Measurements from ENCODE around the gene TSEN54. TPM values are rescaled to one million over a fixed set of nuclear protein-coding genes. Genes with fewer than 3 reads are reported as not detected.
"Not testable (repeated sequence)": the region's sequence is repeated elsewhere in the genome, so short reads cannot be mapped to it uniquely, and the experiment has no call there.

Gene TSEN54
- total RNA-seq, result 10 to 100 TPM in 1 of 2 donors, 1 to 10 TPM in 1; 8.8 to 15.2 TPM
- long read RNA-seq, donor 1, transcript TSEN54-201 (11 exons, 1,944 nt), result major isoform, 9 of 15 reads
- long read RNA-seq, donor 1, partial matches to known transcripts, result 3 of 15 reads
- long read RNA-seq, donor 1, other reads (novel, unspliced or antisense), result 3 of 15 reads
- long read RNA-seq, donor 2, transcript TSEN54-201 (11 exons, 1,944 nt), result major isoform, 45 of 83 reads
- long read RNA-seq, donor 2, partial matches to known transcripts, result 19 of 83 reads
- long read RNA-seq, donor 2, other reads (novel, unspliced or antisense), result 19 of 83 reads

- DNase-seq (ENCODE audit: low spot score), result peak; percentile 99
- intact Hi-C loops (cut with DNase I), result loop anchor here in 1 of 2 donors (5.0 kb wide), 1 partner anchor 71 kb away; the partner anchor contains the start of gene MYO15B
These were observed at the start of gene TSEN54 for GRCh38 chr17:75516255-75516618. Gene TSEN54 (plus strand): TSS chr17:75516528. CDS start chr17:75516561, 33 bp downstream.

- intact Hi-C loops (cut with DNase I), result no loop called here
- DNase-seq (ENCODE audit: low spot score), result no peak
These were observed 48.0 kb upstream of the TSEN54 start for GRCh38 chr17:75468291-75468754.

- DNase-seq (ENCODE audit: low spot score), result no peak
- intact Hi-C loops (cut with DNase I), result no loop called here
These were observed 47.5 kb upstream of the TSEN54 start for GRCh38 chr17:75468779-75469373.

- intact Hi-C loops (cut with DNase I), result no loop called here
- no peak for DNase-seq (ENCODE audit: low spot score)
These were observed 45.1 kb upstream of the TSEN54 start for GRCh38 chr17:75471207-75471606.

GRCh38 chr17:75472119-75472518 is 44.2 kb upstream of the TSEN54 start:
- intact Hi-C loops (cut with DNase I), result no loop called here
- no peak for DNase-seq (ENCODE audit: low spot score)

GRCh38 chr17:75473246-75473645 is 43.1 kb upstream of the TSEN54 start:
- DNase-seq (ENCODE audit: low spot score), result no peak

GRCh38 chr17:75474736-75475135 is 41.6 kb upstream of the TSEN54 start:
- intact Hi-C loops (cut with DNase I), result loop anchor here in 1 of 2 donors (1.0 kb wide), 1 partner anchor 33 kb away; no protein-coding TSS in a partner anchor

More at GRCh38 chr17:75473246-75473645, 43.1 kb upstream of the TSEN54 start:
- intact Hi-C loops (cut with DNase I), result no loop called here

GRCh38 chr17:75475144-75475835 is 41.0 kb upstream of the TSEN54 start:
- intact Hi-C loops (cut with DNase I), result no loop called here
- DNase-seq (ENCODE audit: low spot score), result no peak

More at GRCh38 chr17:75474736-75475135, 41.6 kb upstream of the TSEN54 start:
- DNase-seq (ENCODE audit: low spot score), result no peak

GRCh38 chr17:75475851-75476250 is 40.5 kb upstream of the TSEN54 start:
- intact Hi-C loops (cut with DNase I), result no loop called here

GRCh38 chr17:75476271-75476671 is 40.1 kb upstream of the TSEN54 start:
- intact Hi-C loops (cut with DNase I), result no loop called here
- no peak for DNase-seq (ENCODE audit: low spot score)

More at GRCh38 chr17:75475851-75476250, 40.5 kb upstream of the TSEN54 start:
- DNase-seq (ENCODE audit: low spot score), result no peak

GRCh38 chr17:75476752-75477489 is 39.4 kb upstream of the TSEN54 start:
- no peak for DNase-seq (ENCODE audit: low spot score)
- intact Hi-C loops (cut with DNase I), result no loop called here

- intact Hi-C loops (cut with DNase I); DNase-seq (ENCODE audit: low spot score): not testable (repeated sequence)
These were observed 38.9 kb upstream of the TSEN54 start for GRCh38 chr17:75477490-75477862.

- intact Hi-C loops (cut with DNase I), result no loop called here
- DNase-seq (ENCODE audit: low spot score), result no peak
These were observed 37.8 kb upstream of the TSEN54 start for GRCh38 chr17:75478508-75478907.

GRCh38 chr17:75480281-75480680 is 36.0 kb upstream of the TSEN54 start:
- intact Hi-C loops (cut with DNase I), result no loop called here
- DNase-seq (ENCODE audit: low spot score), result no peak

- no peak for DNase-seq (ENCODE audit: low spot score)
- intact Hi-C loops (cut with DNase I), result no loop called here
These were observed 34.9 kb upstream of the TSEN54 start for GRCh38 chr17:75481194-75482068.

GRCh38 chr17:75482098-75482942 is 34.0 kb upstream of the TSEN54 start:
- intact Hi-C loops (cut with DNase I), result no loop called here
- no peak for DNase-seq (ENCODE audit: low spot score)

GRCh38 chr17:75485688-75486087 is 30.6 kb upstream of the TSEN54 start:
- intact Hi-C loops (cut with DNase I), result no loop called here
- DNase-seq (ENCODE audit: low spot score), result no peak

- intact Hi-C loops (cut with DNase I), result no loop called here
- DNase-seq (ENCODE audit: low spot score), result no peak
These were observed 30.2 kb upstream of the TSEN54 start for GRCh38 chr17:75486151-75486550.
